GM12878 (cell line): ENCODE measurements around the gene RGS5. TPM values are rescaled to one million over a fixed set of nuclear protein-coding genes. Genes with fewer than 3 reads are reported as not detected.

Source experiments
- ATAC-seq: fragments of 200-7000 bp; cut with Tn5 transposase; 3 replicates; pipeline ENCODE4 v1.9.1; 2020; ENCODE audit warnings: mild to moderate bottlenecking, moderate library complexity
- BruUV-seq: library from RNA; stranded (reverse); fragments of 400-500 nt; replicated peaks from 2 replicates; lab custom pipeline; 2021; lab: Mats Ljungman, UMichigan
- CTCF ChIA-PET: fragments of 300-600 bp; sonication (Branson Sonifier 250); formaldehyde crosslinking; extraction: SDS; loops from one replicate; lab custom pipeline; 2021; ENCODE audit warnings: inconsistent platforms; lab: Yijun Ruan, JAX
- POLR2A ChIA-PET: fragments of 350-600 bp; formaldehyde crosslinking; extraction: SDS; loops from one replicate; lab custom pipeline; 2021; ENCODE audit warnings: inconsistent platforms; lab: Charles Lee
- RAD21 ChIA-PET: fragments of 300-600 bp; sonication (Branson Sonifier 250); formaldehyde crosslinking; loops from one replicate; lab custom pipeline; 2023; ENCODE audit warnings: antibody characterized with exemption; ENCODE audit not compliant: unreplicated experiment; lab: Charles Lee
- SMC1A ChIA-PET: fragments of 300-600 bp; sonication (Branson Sonifier 250); formaldehyde crosslinking; loops from one replicate; lab custom pipeline; 2023; ENCODE audit not compliant: unreplicated experiment, uncharacterized antibody; lab: Charles Lee
- DNase-seq: peaks from one replicate; pipeline ENCODE4 v3.0.0-alpha.2; 2011; ENCODE audit warnings: low read depth, low spot score
- FAIRE-seq: peaks from 3 replicates; lab custom pipeline; 2011; peaks lifted over from hg19 to GRCh38; lab: Jason Lieb, UNC
- H2AFZ ChIP-seq: 2 replicates; pipeline ENCODE4 v1.6.0; 2011; ENCODE audit warnings: low read depth, low read length, control low read depth; ENCODE audit not compliant: control insufficient read depth
- H3K27ac ChIP-seq: 2 replicates; pipeline ENCODE4 v1.5.1; 2011; ENCODE audit warnings: control low read depth; ENCODE audit not compliant: control insufficient read depth, insufficient read depth
- H3K27me3 ChIP-seq, 2 experiments: replicated peaks in 1 of 2; 2 replicates each; pipeline versions ENCODE4 v1.6.0 to v1.6.1; 2011; ENCODE audit warnings: low read length in 1 of 2; ENCODE audit not compliant: control insufficient read depth in 2 of 2, insufficient read depth in 2 of 2
- H3K36me3 ChIP-seq, 2 experiments: 2 replicates each; pipeline ENCODE4 v1.5.1; 2011; ENCODE audit warnings: low read length in 1 of 2; ENCODE audit not compliant: control insufficient read depth in 2 of 2, insufficient read depth in 2 of 2
- H3K4me1 ChIP-seq: 2 replicates; pipeline ENCODE4 v1.6.1; 2011; ENCODE audit warnings: mild to moderate bottlenecking, low read length, moderate library complexity, mixed read lengths; ENCODE audit not compliant: control insufficient read depth, insufficient read depth
- H3K4me2 ChIP-seq: 2 replicates; pipeline ENCODE4 v1.6.0; 2011; ENCODE audit warnings: control low read depth; ENCODE audit not compliant: control insufficient read depth, insufficient read depth
- H3K4me3 ChIP-seq: fragments of 200-600 bp; sonication (generic); 2 replicates; pipeline ENCODE4 v1.5.1; 2016
- H3K79me2 ChIP-seq: 2 replicates; pipeline ENCODE4 v1.6.0; 2011; ENCODE audit warnings: low read length; ENCODE audit not compliant: control insufficient read depth, insufficient read depth
- H3K9ac ChIP-seq: 2 replicates; pipeline ENCODE4 v1.8.0; 2011; ENCODE audit warnings: low read length, control low read depth, mixed read lengths; ENCODE audit not compliant: control insufficient read depth, insufficient read depth
- H3K9me3 ChIP-seq: replicated peaks from 3 replicates; pipeline ENCODE4 v1.5.1; 2011; ENCODE audit warnings: mild to moderate bottlenecking, low read length; ENCODE audit not compliant: control insufficient read depth, insufficient read depth
- H4K20me1 ChIP-seq: 2 replicates; pipeline ENCODE4 v1.6.0; 2011; ENCODE audit not compliant: control insufficient read depth, insufficient read depth
- ATF2 ChIP-seq: IDR thresholded peaks from 2 replicates; pipeline ENCODE4 v1.6.1; 2012; ENCODE audit warnings: low read length, inconsistent platforms
- BCLAF1 ChIP-seq: fragments of 450-650 bp; IDR thresholded peaks from 2 replicates; pipeline ENCODE4 v1.6.1; 2017; ENCODE audit warnings: antibody characterized with exemption, mild to moderate bottlenecking, moderate library complexity
- BHLHE40 ChIP-seq, 2 experiments: fragments of 450-650 bp in 1 of 2; IDR thresholded peaks; 2 replicates each; pipeline ENCODE4 v1.6.1; 2011 to 2017; ENCODE audit warnings: low read depth in 2 of 2, borderline replicate concordance in 1 of 2, improper control_type of control experiment in 1 of 2, low read length in 1 of 2, mild to moderate bottlenecking in 1 of 2
- CHD4 ChIP-seq: fragments of 200-600 bp; sonication (generic); IDR thresholded peaks from 2 replicates; pipeline ENCODE4 v1.6.1; 2016; ENCODE audit warnings: mild to moderate bottlenecking
- GABPA ChIP-seq: IDR thresholded peaks from 2 replicates; pipeline ENCODE4 v1.6.1; 2014; ENCODE audit warnings: antibody characterized with exemption, low read depth, mild to moderate bottlenecking, inconsistent platforms
- GATAD2B ChIP-seq: fragments of 450-650 bp; conservative IDR thresholded peaks from 2 replicates; pipeline ENCODE4 v1.6.1; 2017; ENCODE audit warnings: low read depth, mild to moderate bottlenecking, moderate library complexity
- HSF1 ChIP-seq: fragments of 150-350 bp; IDR thresholded peaks from 2 replicates; pipeline ENCODE4 v1.6.1; 2014; ENCODE audit warnings: mild to moderate bottlenecking, low read depth, low read length
- KAT2A ChIP-seq: conservative IDR thresholded peaks from 2 replicates; pipeline ENCODE4 v1.6.1; 2011; ENCODE audit warnings: low read depth, low read length; ENCODE audit not compliant: control insufficient read depth
- MTA3 ChIP-seq: IDR thresholded peaks from 2 replicates; pipeline ENCODE4 v1.6.1; 2012; ENCODE audit warnings: low read length, inconsistent platforms, borderline replicate concordance
- RAD51 ChIP-seq: fragments of 450-650 bp; IDR thresholded peaks from 2 replicates; pipeline ENCODE4 v1.6.1; 2016; ENCODE audit warnings: moderate library complexity, mild to moderate bottlenecking, inconsistent platforms
- SRF ChIP-seq, 2 experiments: IDR thresholded peaks; 2 replicates each; pipeline ENCODE4 v1.6.1; 2011; ENCODE audit warnings: low read depth in 2 of 2, low read length in 2 of 2, mild to moderate bottlenecking in 1 of 2, moderate library complexity in 1 of 2
- STAT1 ChIP-seq: fragments of 450-650 bp; conservative IDR thresholded peaks from 2 replicates; pipeline ENCODE4 v1.6.1; 2014; ENCODE audit warnings: antibody characterized with exemption, mild to moderate bottlenecking
- ZNF592 ChIP-seq: fragments of 450-650 bp; IDR thresholded peaks from 2 replicates; pipeline ENCODE4 v1.6.1; 2017; ENCODE audit warnings: mild to moderate bottlenecking, moderate library complexity
- WGBS: methylation state at CpG from one replicate; pipeline ENCODE4 v1.1.6; 2016; ENCODE audit warnings: low lambda C conversion rate; ENCODE audit not compliant: insufficient replicate concordance, insufficient coverage; ENCODE audit errors: missing lambda C conversion rate; 5-methylcytosine and 5-hydroxymethylcytosine counted together
- in situ Hi-C: fragments of 300-500 bp; cut with MboI; formaldehyde crosslinking; loops from 9 replicates; pipeline ENCODE4 v1.14.3; 2018; ENCODE audit warnings: mixed read lengths
- intact Hi-C: fragments of 100-400 bp; cut with micrococcal nuclease; formaldehyde crosslinking; loops from one replicate; pipeline ENCODE4 v1.14.2; 2022; ENCODE audit not compliant: unreplicated experiment
- polyA plus RNA-seq, 11 experiments: library from polyadenylated mRNA; depleted of rRNA in 4 of 11; unstranded in 6 of 11; stranded (reverse) in 5 of 11; fragments of >200 nt; fragmentation: Nextera tagmentation in 4 of 11; fragmentation: Illumina TruSeq in 1 of 11; extraction: Ambion mirVana in 4 of 11; extraction: Trizol in 1 of 11; gene quantifications; 1 replicate in 1 of 11; 2 replicates in 10 of 11; pipeline versions ENCODE4 v1.2.1 to v1.2.3, GENCODE V29; 2011 to 2016; ENCODE audit warnings: inconsistent platforms in 2 of 11, missing spikeins in 2 of 11, low read depth in 1 of 11
- total RNA-seq, 4 experiments: library from RNA; depleted of rRNA in 3 of 4; stranded (reverse); fragments of >200 nt in 3 of 4; fragmentation: Illumina TruSeq in 1 of 4; extraction: Trizol in 1 of 4; gene quantifications; 2 replicates each; pipeline versions ENCODE4 v1.2.1 to v1.2.3, GENCODE V29; 2013 to 2021

Gene RGS5
- total and polyA plus RNA-seq, 10 of the 15 experiments (the other 5 are each of a cell fraction or from before 2014, with no cell fraction given), result 0.63 to 7.4 (median 2.8) TPM

GRCh38 chr1:163094182-163094581 lies 108.5 kb downstream of the RGS5 start (continued):
- TF ChIP-seq BCLAF1 (no peak), MTA3 (no peak)

GRCh38 chr1:163093579-163093978 lies 109.1 kb downstream of the RGS5 start:
- H3K9ac ChIP-seq, result no peak overlapping the region
- H3K9me3 ChIP-seq, result no peaks in the 10 kb centered on the region
- H3K27me3 ChIP-seq, result no peaks in the 10 kb centered on the region
- SMC1A ChIA-PET, result interaction anchor here (1.4 kb wide), 1 partner anchor 222 kb away, joined by 3 read pairs; no protein-coding TSS in a partner anchor
- no peak for FAIRE-seq
- no peak overlapping the region for H2AFZ ChIP-seq
- CTCF ChIA-PET, result interaction anchor here (1.0 to 1.3 kb wide), 2 partner anchors 22 to 24 kb away, joined by 3 to 4 read pairs; partner anchors contain the start of gene RGS4
- no peak overlapping the region for H3K4me3 ChIP-seq
- no peaks in the 10 kb centered on the region for H3K79me2 ChIP-seq
- in situ Hi-C loops, result no loop called here
- no peak overlapping the region for H3K4me2 ChIP-seq
- H3K36me3 ChIP-seq, result no peaks in the 10 kb centered on the region
- ATAC-seq, result no peak
- no TSS peak for BruUV-seq
- WGBS, result 66% methylated on average over 9 of the region's 9 CpGs
- intact Hi-C loops, result no loop called here
- POLR2A ChIA-PET, result no interaction called here
- H3K4me1 ChIP-seq, result no peaks in the 10 kb centered on the region
- H3K27ac ChIP-seq, result no peak overlapping the region
- H4K20me1 ChIP-seq, result no peaks in the 10 kb centered on the region
- RAD21 ChIA-PET, result no interaction called here
- DNase-seq, result no peak
- TF ChIP-seq BHLHE40 (IDR thresholded peaks at IDR 0.05; ENCODE audit: borderline replicate concordance in 1 of 2, low read depth in 2 of 2, low read length in 1 of 2), result no peak
- TF ChIP-seq GABPA, result no peak
- TF ChIP-seq CHD4, result no peak
- no peak for TF ChIP-seq ZNF592
- no peak for TF ChIP-seq ATF2
- no peak for TF ChIP-seq STAT1
- TF ChIP-seq GATAD2B, result no peak
- TF ChIP-seq SRF (IDR thresholded peaks at IDR 0.05; ENCODE audit: low read depth in 2 of 2, low read length in 2 of 2), result no peak
- TF ChIP-seq RAD51, result no peak
- no peak for TF ChIP-seq KAT2A
- TF ChIP-seq HSF1, result no peak
